ENCODE results near the gene IRGQ. TPM values are rescaled to one million over a fixed set of nuclear protein-coding genes. Genes with fewer than 3 reads are reported as not detected.

IRGQ gene
- total RNA-seq, 1 experiment from 2014 or later: 23.3 TPM

DNA sequence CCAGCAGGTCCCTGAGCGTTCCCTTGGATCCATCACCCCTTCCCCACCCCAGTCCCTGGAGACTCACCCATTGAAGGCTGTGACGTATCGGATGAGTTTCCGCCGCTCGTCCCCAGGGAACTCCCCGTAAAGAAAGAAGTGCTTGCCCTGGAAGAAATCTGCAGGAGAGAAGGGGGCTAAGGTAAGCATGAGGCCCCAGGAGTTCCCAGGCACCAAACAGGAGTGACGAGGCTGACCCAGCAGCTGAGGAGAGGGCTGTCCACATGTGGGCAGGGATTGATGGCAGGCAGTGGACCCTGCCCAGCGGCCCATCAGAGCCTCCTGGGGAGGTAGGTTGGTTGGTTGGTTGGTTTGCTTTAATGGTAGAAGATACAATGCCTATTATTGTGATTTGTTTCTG lies 51.9 kb downstream of the IRGQ start:
- intact Hi-C loops (cut with micrococcal nuclease; ENCODE audit: unreplicated experiment): no loop called here
- CTCF ChIA-PET: no interaction called here
- POLR2A ChIA-PET (ENCODE audit: unreplicated experiment): no interaction called here
- Histone ChIP-seq H4K20me1 (ENCODE audit: insufficient read depth) (no peaks in the 10 kb centered on the region), H3K27ac (no peak overlapping the region), H3K4me3 (no peak overlapping the region), H3K36me3 (ENCODE audit: low read depth) (no peaks in the 10 kb centered on the region), H3K9me3 (ENCODE audit: insufficient read depth, low read depth) (no peaks in the 10 kb centered on the region), H3K27me3 (ENCODE audit: insufficient read depth, low read depth) (no peaks in the 10 kb centered on the region), H3K4me2 (no peak overlapping the region), H3F3A (ENCODE audit: insufficient read depth, low read depth) (no peaks in the 10 kb centered on the region), H3K4me1 (replicated peaks; ENCODE audit: insufficient read depth) (no peaks in the 10 kb centered on the region), H2AFZ (no peak overlapping the region), H3K79me2 (ENCODE audit: low read depth) (no peaks in the 10 kb centered on the region), H3K9me2 (ENCODE audit: insufficient read depth) (no peaks in the 10 kb centered on the region)
- TF ChIP-seq EZH2 (IDR thresholded peaks at IDR 0.05; ENCODE audit: low read depth): no peak
- TF ChIP-seq, protein P1, sequence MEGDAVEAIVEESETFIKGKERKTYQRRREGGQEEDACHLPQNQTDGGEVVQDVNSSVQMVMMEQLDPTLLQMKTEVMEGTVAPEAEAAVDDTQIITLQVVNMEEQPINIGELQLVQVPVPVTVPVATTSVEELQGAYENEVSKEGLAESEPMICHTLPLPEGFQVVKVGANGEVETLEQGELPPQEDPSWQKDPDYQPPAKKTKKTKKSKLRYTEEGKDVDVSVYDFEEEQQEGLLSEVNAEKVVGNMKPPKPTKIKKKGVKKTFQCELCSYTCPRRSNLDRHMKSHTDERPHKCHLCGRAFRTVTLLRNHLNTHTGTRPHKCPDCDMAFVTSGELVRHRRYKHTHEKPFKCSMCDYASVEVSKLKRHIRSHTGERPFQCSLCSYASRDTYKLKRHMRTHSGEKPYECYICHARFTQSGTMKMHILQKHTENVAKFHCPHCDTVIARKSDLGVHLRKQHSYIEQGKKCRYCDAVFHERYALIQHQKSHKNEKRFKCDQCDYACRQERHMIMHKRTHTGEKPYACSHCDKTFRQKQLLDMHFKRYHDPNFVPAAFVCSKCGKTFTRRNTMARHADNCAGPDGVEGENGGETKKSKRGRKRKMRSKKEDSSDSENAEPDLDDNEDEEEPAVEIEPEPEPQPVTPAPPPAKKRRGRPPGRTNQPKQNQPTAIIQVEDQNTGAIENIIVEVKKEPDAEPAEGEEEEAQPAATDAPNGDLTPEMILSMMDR (conservative IDR thresholded peaks at IDR 0.05): no peak
- no peak for DNase-seq
- BruUV-seq (replicated peaks): no TSS peak

DNA sequence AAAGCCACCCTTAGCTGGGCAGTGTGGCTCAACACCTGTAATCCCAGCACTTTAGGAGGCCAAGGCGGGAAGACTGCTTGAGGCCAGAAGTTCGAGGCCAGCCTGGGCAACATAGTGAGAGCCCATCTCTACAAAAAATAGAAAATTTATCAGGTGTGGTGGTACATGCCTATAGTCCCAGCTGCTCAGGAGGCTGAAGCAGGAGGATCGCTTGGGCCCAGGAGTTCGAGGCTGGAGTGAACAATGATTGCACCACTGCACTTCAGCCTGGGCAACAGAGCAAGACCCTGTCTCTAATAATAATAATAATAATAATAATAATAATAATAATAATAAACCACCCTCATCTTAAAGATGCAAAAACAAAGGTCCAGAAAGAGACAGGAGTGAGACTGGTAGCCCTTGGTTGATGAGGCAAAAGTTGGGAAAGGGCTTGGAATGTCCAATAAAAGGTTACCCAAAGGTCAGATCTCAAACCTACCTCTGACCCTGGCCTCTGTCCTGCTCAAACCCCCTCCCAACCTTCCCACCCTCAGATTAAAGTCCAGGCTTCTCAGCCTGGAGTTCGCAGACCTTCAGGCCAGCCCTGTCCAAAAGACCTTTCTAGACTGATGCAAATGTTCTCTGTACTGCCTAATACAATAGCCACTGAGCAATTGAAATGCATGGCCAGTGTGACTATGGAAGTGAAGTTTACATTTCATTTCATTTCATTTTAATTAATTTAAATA lies 53.8 kb downstream of the IRGQ start:
- Histone ChIP-seq H3K9me3 (ENCODE audit: insufficient read depth, low read depth) (no peaks in the 10 kb centered on the region), H3K36me3 (ENCODE audit: low read depth) (no peaks in the 10 kb centered on the region), H2AFZ (no peak overlapping the region), H3K4me1 (replicated peaks; ENCODE audit: insufficient read depth) (no peaks in the 10 kb centered on the region), H3F3A (ENCODE audit: insufficient read depth, low read depth) (no peaks in the 10 kb centered on the region), H3K79me2 (ENCODE audit: low read depth) (no peaks in the 10 kb centered on the region), H3K4me3 (no peak overlapping the region), H3K27me3 (ENCODE audit: insufficient read depth, low read depth) (no peaks in the 10 kb centered on the region), H3K9me2 (ENCODE audit: insufficient read depth) (no peaks in the 10 kb centered on the region), H4K20me1 (ENCODE audit: insufficient read depth) (no peaks in the 10 kb centered on the region), H3K27ac (no peak overlapping the region), H3K4me2 (no peak overlapping the region)
- ChIA-PET POLR2A (ENCODE audit: unreplicated experiment) (no interaction called here), CTCF (no interaction called here)
- intact Hi-C loops (cut with micrococcal nuclease; ENCODE audit: unreplicated experiment): no loop called here
- TF ChIP-seq, protein P1 (conservative IDR thresholded peaks at IDR 0.05): no peak
- no peak for TF ChIP-seq EZH2 (IDR thresholded peaks at IDR 0.05; ENCODE audit: low read depth)
- DNase-seq: no peak
- no TSS peak for BruUV-seq (replicated peaks)

DNA sequence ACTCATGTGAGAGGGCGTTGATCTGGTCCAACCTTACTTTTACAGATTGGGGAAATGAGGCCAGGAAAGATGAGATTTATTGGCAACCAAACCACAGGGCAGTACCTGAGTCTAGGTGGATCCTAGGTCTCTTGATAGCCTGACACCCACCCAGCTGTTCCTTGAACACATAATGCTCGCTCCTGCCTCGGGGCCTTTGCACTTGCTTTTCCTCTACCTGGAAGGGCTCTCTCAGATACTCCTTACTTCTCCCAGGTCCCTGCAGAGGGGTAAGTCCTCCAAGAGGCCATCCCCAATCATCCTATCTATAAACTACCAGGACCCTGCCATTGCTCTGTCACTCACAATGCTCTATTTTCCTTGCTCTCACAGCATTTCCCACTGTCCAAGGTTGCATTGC lies 55.6 kb downstream of the IRGQ start:
- POLR2A ChIA-PET (ENCODE audit: unreplicated experiment): no interaction called here
- H3K9me3 ChIP-seq (ENCODE audit: insufficient read depth, low read depth): no peaks in the 10 kb centered on the region
- H3K4me1 ChIP-seq (replicated peaks; ENCODE audit: insufficient read depth): no peaks in the 10 kb centered on the region
- H3K36me3 ChIP-seq (ENCODE audit: low read depth): no peaks in the 10 kb centered on the region
- intact Hi-C loops (cut with micrococcal nuclease; ENCODE audit: unreplicated experiment): no loop called here
- no peak for TF ChIP-seq EZH2 (IDR thresholded peaks at IDR 0.05; ENCODE audit: low read depth)
- TF ChIP-seq, protein P1 (conservative IDR thresholded peaks at IDR 0.05): no peak
- H3K79me2 ChIP-seq (ENCODE audit: low read depth): no peaks in the 10 kb centered on the region
- H3K27ac ChIP-seq: no peak overlapping the region
- CTCF ChIA-PET: no interaction called here
- no peaks in the 10 kb centered on the region for H3K9me2 ChIP-seq (ENCODE audit: insufficient read depth)
- no peak overlapping the region for H3K4me3 ChIP-seq
- no TSS peak for BruUV-seq (replicated peaks)
- no peak for DNase-seq
- no peaks in the 10 kb centered on the region for H3K27me3 ChIP-seq (ENCODE audit: insufficient read depth, low read depth)
- peaks cover 7% of the 10 kb centered on the region; the same call in 1 of the 2 replicates for H3F3A ChIP-seq (ENCODE audit: insufficient read depth, low read depth)
- no peaks in the 10 kb centered on the region for H4K20me1 ChIP-seq (ENCODE audit: insufficient read depth)
- no peak overlapping the region for H3K4me2 ChIP-seq
- no peak overlapping the region for H2AFZ ChIP-seq

Measured in PC-9 (cell line).